A549 (cell line): ENCODE data around the gene NOS3. TPM values are rescaled to one million over a fixed set of nuclear protein-coding genes. Genes with fewer than 3 reads are reported as not detected.

Experiments
- ATAC-seq, 2 experiments: fragments of 200-7000 bp in 1 of 2; fragments of >200 bp in 1 of 2; cut with Nextera tagmentation in 1 of 2; cut with Tn5 transposase in 1 of 2; 3 replicates each; pipeline versions ENCODE4 v1.8.0 to v1.9.1; 2018 to 2020; ENCODE audit warnings: mild to moderate bottlenecking in 1 of 2, moderate library complexity in 1 of 2
- CTCF ChIA-PET: fragments of 300-600 bp; sonication (Branson Sonifier 250); formaldehyde crosslinking; extraction: SDS; loops from one replicate; lab custom pipeline; 2021; ENCODE audit warnings: antibody characterized with exemption, inconsistent platforms; lab: Yijun Ruan, JAX
- POLR2A ChIA-PET: fragments of 350-600 bp; formaldehyde crosslinking; extraction: SDS; loops from one replicate; lab custom pipeline; 2021; ENCODE audit warnings: antibody characterized with exemption, inconsistent platforms; lab: Yijun Ruan, JAX
- DNase-seq, 2 experiments: peaks; one replicate each; pipeline versions ENCODE4 v3.0.0 to v3.0.0-alpha.2; 2011 to 2016; ENCODE audit warnings: low read depth in 1 of 2, low spot score in 1 of 2
- FAIRE-seq: peaks from 2 replicates; lab custom pipeline; 2011; peaks lifted over from hg19 to GRCh38; lab: Jason Lieb, UNC
- H3K27ac ChIP-seq, 2 experiments: fragments of >200 bp; sonication (Bioruptor Twin); formaldehyde crosslinking; 3 replicates each; pipeline ENCODE4 v1.5.1; 2016 to 2017
- H3K4me1 ChIP-seq: fragments of >200 bp; sonication (Bioruptor Twin); formaldehyde crosslinking; 3 replicates; pipeline ENCODE4 v1.6.1; 2016
- H3K4me2 ChIP-seq: fragments of >200 bp; sonication (Bioruptor Twin); formaldehyde crosslinking; 3 replicates; pipeline ENCODE4 v1.6.1; 2016
- H3K4me3 ChIP-seq: fragments of >200 bp; sonication (Bioruptor Twin); formaldehyde crosslinking; 3 replicates; pipeline ENCODE4 v1.5.1; 2016
- H3K9me3 ChIP-seq: fragments of >200 bp; sonication (Bioruptor Twin); formaldehyde crosslinking; 3 replicates; pipeline ENCODE4 v1.6.1; 2016
- BCL3 ChIP-seq: fragments of >200 bp; sonication (Bioruptor Twin); formaldehyde crosslinking; IDR thresholded peaks from 3 replicates; pipeline ENCODE4 v1.6.1; 2016
- BHLHE40 ChIP-seq: IDR thresholded peaks from 2 replicates; pipeline ENCODE4 v1.6.1; 2012; ENCODE audit warnings: low read depth, low read length, inconsistent platforms
- CHD4 ChIP-seq: fragments of 200-600 bp; sonication (generic); IDR thresholded peaks from 2 replicates; pipeline ENCODE4 v1.6.1; 2016; ENCODE audit warnings: antibody characterized with exemption, mild to moderate bottlenecking, borderline replicate concordance
- CTCF ChIP-seq: fragments of >200 bp; sonication (Bioruptor Twin); formaldehyde crosslinking; IDR thresholded peaks from 3 replicates; pipeline ENCODE4 v1.5.1; 2016
- E2F6 ChIP-seq: IDR thresholded peaks from 2 replicates; pipeline ENCODE4 v1.6.1; 2012; ENCODE audit warnings: low read depth, borderline replicate concordance
- FOXS1 ChIP-seq: fragments of 250-450 bp; sonication (Bioruptor Pico); IDR thresholded peaks from 2 replicates; pipeline ENCODE4 v1.5.0; 2020; ENCODE audit warnings: mild to moderate bottlenecking, moderate library complexity
- HDAC2 ChIP-seq: fragments of 200-600 bp; sonication (generic); IDR thresholded peaks from 2 replicates; pipeline ENCODE4 v1.6.1; 2016
- HMGXB4 ChIP-seq: fragments of 250-450 bp; sonication (Bioruptor Pico); IDR thresholded peaks from 2 replicates; pipeline ENCODE4 v1.5.0; 2021; ENCODE audit warnings: mild to moderate bottlenecking, moderate library complexity, borderline replicate concordance
- HOXB5 ChIP-seq: fragments of 250-450 bp; sonication (Bioruptor Pico); IDR thresholded peaks from 2 replicates; pipeline ENCODE4 v1.5.0; 2020; ENCODE audit warnings: mild to moderate bottlenecking, moderate library complexity
- NFE2L2 ChIP-seq: fragments of 150-350 bp; conservative IDR thresholded peaks from 2 replicates; pipeline ENCODE4 v1.6.1; 2014; ENCODE audit warnings: low read length
- NPAS2 ChIP-seq: fragments of 250-450 bp; sonication (Bioruptor Pico); IDR thresholded peaks from 2 replicates; pipeline ENCODE4 v1.8.0; 2022; ENCODE audit warnings: mild to moderate bottlenecking, moderate library complexity, borderline replicate concordance
- RAD21 ChIP-seq, 2 experiments: fragments of >200 bp in 1 of 2; sonication (Bioruptor Twin) in 1 of 2; formaldehyde crosslinking in 1 of 2; IDR thresholded peaks in 1 of 2; conservative IDR thresholded peaks in 1 of 2; 2 replicates in 1 of 2; 3 replicates in 1 of 2; pipeline ENCODE4 v1.6.1; 2012 to 2018; ENCODE audit warnings: inconsistent platforms in 1 of 2
- RARB ChIP-seq: fragments of 250-450 bp; sonication (Bioruptor Pico); IDR thresholded peaks from 2 replicates; pipeline ENCODE4 v1.8.0; 2021; ENCODE audit warnings: mild to moderate bottlenecking, moderate library complexity
- REST ChIP-seq: fragments of 200-600 bp; sonication (generic); IDR thresholded peaks from 2 replicates; pipeline ENCODE4 v1.6.1; 2016; ENCODE audit warnings: antibody characterized with exemption, mild to moderate bottlenecking, moderate library complexity
- SMC3 ChIP-seq: fragments of >200 bp; sonication (Bioruptor Twin); formaldehyde crosslinking; IDR thresholded peaks from 3 replicates; pipeline ENCODE4 v1.6.1; 2018; ENCODE audit warnings: inconsistent platforms
- TP53 ChIP-seq: fragments of 250-450 bp; sonication (Bioruptor Pico); IDR thresholded peaks from 2 replicates; pipeline ENCODE4 v1.5.0; 2021; ENCODE audit warnings: mild to moderate bottlenecking, moderate library complexity
- WGBS: methylation state at CpG from one replicate; pipeline ENCODE4 v1.1.6; 2017; ENCODE audit errors: missing lambda C conversion rate; 5-methylcytosine and 5-hydroxymethylcytosine counted together
- polyA plus RNA-seq, 4 experiments: library from polyadenylated mRNA; depleted of rRNA in 3 of 4; stranded (reverse); fragments of >200 nt; fragmentation: RNase III in 1 of 4; extraction: RNeasy Plus Mini Kit Qiagen cat#74134 plus additional on column Dnase treatment in 1 of 4; gene quantifications; 2 replicates in 3 of 4; 3 replicates in 1 of 4; pipeline ENCODE4 v1.2.3, GENCODE V29; 2011 to 2017

NOS3 gene
- polyA plus RNA-seq, 2 of the 4 experiments (the other 2 are of a cell fraction) = 0.52 to 0.71 TPM

GRCh38 chr7:151012031-151012692 lies 21.3 kb downstream of the NOS3 start (continued):
- TF ChIP-seq BCL3 (no peak), CHD4 (no peak), RARB (no peak), TP53 (CRISPR knock-in tag) (no peak), NFE2L2 (no peak)

GRCh38 chr7:151012911-151013347 lies 22.1 kb downstream of the NOS3 start:
- WGBS = 62% methylated on average over 22 of the region's 23 CpGs
- TF ChIP-seq HOXB5 (CRISPR knock-in tag) (no peak), RAD21 (conservative IDR thresholded peaks at IDR 0.05 in 1 of 2, IDR thresholded peaks at IDR 0.05 in 1 of 2) (peak; percentile 31 to 57; a peak in 3 of 5 replicates), CTCF (peak; percentile 52), HMGXB4 (CRISPR knock-in tag) (no peak), SMC3 (peak; percentile 46; the same call in 2 of the 3 replicates)
- ChIA-PET CTCF (interaction anchor here (0.6 to 2.3 kb wide), 17 partner anchors 9 to 115 kb away, joined by 3 to 12 read pairs (median 4); partner anchors contain the start of genes ATG9B and TMUB1), POLR2A (no interaction called here)
- ATAC-seq (peak; percentile 59 to 81; a peak in 5 of 6 replicates), DNase-seq (peak; percentile 54 to 74), FAIRE-seq (no peak)
- Histone ChIP-seq H3K4me2 (peak overlapping the region; percentile 23; the same call in 1 of the 3 replicates), H3K9me3 (no peaks in the 10 kb centered on the region), H3K4me3 (no peak overlapping the region), H3K4me1 (peaks cover 23% of the 10 kb centered on the region; the same call in 1 of the 3 replicates), H3K27ac (no peak overlapping the region)

GRCh38 chr7:151013356-151013732 lies 22.5 kb downstream of the NOS3 start:
- no peaks in the 10 kb centered on the region for H3K9me3 ChIP-seq
- CTCF ChIA-PET = interaction anchor here (1.0 to 2.3 kb wide), 9 partner anchors 9 to 107 kb away, joined by 3 to 12 read pairs (median 5); partner anchors contain the start of gene ATG9B
- FAIRE-seq (no peak), ATAC-seq (no peak), DNase-seq (no peak)
- 63% methylated on average over 8 of the region's 26 CpGs for WGBS
- TF ChIP-seq FOXS1 (CRISPR knock-in tag) = no peak
- no peak for TF ChIP-seq NPAS2 (CRISPR knock-in tag)
- no peak for TF ChIP-seq REST
- TF ChIP-seq HDAC2 = no peak
- no peak for TF ChIP-seq BHLHE40
- no peak for TF ChIP-seq E2F6
- peaks cover 24% of the 10 kb centered on the region; the same call in 2 of the 3 replicates for H3K4me1 ChIP-seq
- no peak overlapping the region for H3K27ac ChIP-seq
- H3K4me2 ChIP-seq = no peak overlapping the region
- H3K4me3 ChIP-seq = no peak overlapping the region
- POLR2A ChIA-PET = no interaction called here
